Measurements from ENCODE around the gene TLCD3A.
"Not testable (repeated sequence)": the region's sequence is repeated elsewhere in the genome, so short reads cannot be mapped to it uniquely, and the experiment has no call there.

TLCD3A gene

GRCh38 chr17:789931-790873 is 57.8 kb downstream of the TLCD3A start:
- DNase-seq: not testable (repeated sequence)

GRCh38 chr17:790874-791247 is 58.5 kb downstream of the TLCD3A start:
- DNase-seq: not testable (repeated sequence)

GRCh38 chr17:791829-792228 is 59.4 kb downstream of the TLCD3A start:
- DNase-seq: no peak

- no peak for DNase-seq
Measured at GRCh38 chr17:792277-792676, 59.9 kb downstream of the TLCD3A start.
